Astrocyte (in vitro differentiated cells and primary cell): ENCODE data around the gene ERF. TPM values are rescaled to one million over a fixed set of nuclear protein-coding genes. Genes with fewer than 3 reads are reported as not detected.

Experiments used
- DNase-seq: peaks from one replicate; pipeline ENCODE4 v3.0.0-alpha.2; 2010; ENCODE audit warnings: low read depth
- FAIRE-seq: peaks from 2 replicates; lab custom pipeline; 2011; peaks lifted over from hg19 to GRCh38; lab: Jason Lieb, UNC
- H2AFZ ChIP-seq: 2 replicates; pipeline ENCODE4 v1.6.0; 2012; ENCODE audit warnings: low read depth, low read length, inconsistent platforms
- H3K27ac ChIP-seq: 2 replicates; pipeline ENCODE4 v1.5.1; 2011; ENCODE audit warnings: low read depth, low read length, inconsistent platforms
- H3K27me3 ChIP-seq: 2 replicates; pipeline ENCODE4 v1.6.0; 2011; ENCODE audit warnings: low read length, inconsistent platforms; ENCODE audit not compliant: insufficient read depth
- H3K36me3 ChIP-seq: 2 replicates; pipeline ENCODE4 v1.5.1; 2011; ENCODE audit warnings: low read length, inconsistent platforms; ENCODE audit not compliant: insufficient read depth
- H3K4me1 ChIP-seq: 2 replicates; pipeline ENCODE4 v1.5.1; 2011; ENCODE audit warnings: low read length, inconsistent platforms; ENCODE audit not compliant: insufficient read depth
- H3K4me2 ChIP-seq: 2 replicates; pipeline ENCODE4 v1.6.0; 2012; ENCODE audit warnings: low read length, inconsistent platforms
- H3K4me3 ChIP-seq: 2 replicates; pipeline ENCODE4 v1.5.1; 2011; ENCODE audit warnings: low read depth, mild to moderate bottlenecking, low read length, inconsistent platforms; ENCODE audit not compliant: insufficient read depth
- H3K79me2 ChIP-seq: 2 replicates; pipeline ENCODE4 v1.6.0; 2012; ENCODE audit warnings: mild to moderate bottlenecking, low read length, inconsistent platforms; ENCODE audit not compliant: insufficient read depth
- H3K9ac ChIP-seq: 2 replicates; pipeline ENCODE4 v1.6.0; 2012; ENCODE audit warnings: mild to moderate bottlenecking, low read length, inconsistent platforms
- H3K9me3 ChIP-seq: 2 replicates; pipeline ENCODE4 v1.5.1; 2012; ENCODE audit warnings: low read depth, mild to moderate bottlenecking, low read length, inconsistent platforms; ENCODE audit not compliant: insufficient read depth
- H4K20me1 ChIP-seq: 2 replicates; pipeline ENCODE4 v1.6.0; 2012; ENCODE audit warnings: low read length, inconsistent platforms; ENCODE audit not compliant: insufficient read depth
- H3K27ac Mint-ChIP-seq: one replicate; pipeline ENCODE4 v1.8.0; 2021; ENCODE audit warnings: mild to moderate bottlenecking, mixed read lengths; ENCODE audit not compliant: unreplicated experiment
- H3K27me3 Mint-ChIP-seq: one replicate; pipeline ENCODE4 v1.8.0; 2021; ENCODE audit warnings: low read depth, mixed read lengths; ENCODE audit not compliant: unreplicated experiment
- H3K36me3 Mint-ChIP-seq: one replicate; pipeline ENCODE4 v1.8.0; 2021; ENCODE audit warnings: low read depth, mixed read lengths; ENCODE audit not compliant: unreplicated experiment
- H3K4me1 Mint-ChIP-seq: one replicate; pipeline ENCODE4 v1.8.0; 2021; ENCODE audit warnings: low read depth, mixed read lengths; ENCODE audit not compliant: unreplicated experiment
- H3K4me3 Mint-ChIP-seq: one replicate; pipeline ENCODE4 v1.8.0; 2021; ENCODE audit warnings: mild to moderate bottlenecking, moderate library complexity, mixed read lengths; ENCODE audit not compliant: unreplicated experiment
- H3K9me3 Mint-ChIP-seq: one replicate; pipeline ENCODE4 v1.8.0; 2021; ENCODE audit warnings: mild to moderate bottlenecking, mixed read lengths; ENCODE audit not compliant: unreplicated experiment
- EZH2 ChIP-seq: IDR thresholded peaks from 2 replicates; pipeline ENCODE4 v1.6.1; 2012; ENCODE audit warnings: mild to moderate bottlenecking, low read length, inconsistent platforms; ENCODE audit not compliant: insufficient read depth
- total RNA-seq: library from RNA; stranded (reverse); gene quantifications from 2 replicates; pipeline ENCODE4 v1.2.1, GENCODE V29; 2021
- TF ChIP-seq, protein P1 (sequence below): IDR thresholded peaks from 2 replicates; pipeline ENCODE4 v1.5.1; 2011; ENCODE audit warnings: low read depth, mild to moderate bottlenecking, inconsistent platforms, low read length, moderate library complexity; ENCODE audit not compliant: insufficient read depth

ERF gene
- total RNA-seq, 1 donor from 2014 or later, result 108 TPM

- Histone ChIP-seq H4K20me1 (peaks cover 43% of the 10 kb centered on the region), H3K36me3 (peaks cover 14% of the 10 kb centered on the region), H3K9me3 (no peaks in the 10 kb centered on the region), H3K79me2 (peaks cover 26% of the 10 kb centered on the region), H3K9ac (no peak overlapping the region), H3K4me3 (no peak overlapping the region), H3K27me3 (no peaks in the 10 kb centered on the region), H3K4me1 (peaks cover 6% of the 10 kb centered on the region), H2AFZ (no peak overlapping the region), H3K4me2 (no peak overlapping the region), H3K27ac (no peak overlapping the region)
- Mint-ChIP-seq H3K4me1 (peaks cover 6% of the 10 kb centered on the region), H3K27ac (no peak overlapping the region), H3K36me3 (peaks cover 41% of the 10 kb centered on the region), H3K27me3 (no peaks in the 10 kb centered on the region), H3K9me3 (no peaks in the 10 kb centered on the region), H3K4me3 (no peak overlapping the region)
- FAIRE-seq (no peak), DNase-seq (no peak)
- TF ChIP-seq, protein P1, sequence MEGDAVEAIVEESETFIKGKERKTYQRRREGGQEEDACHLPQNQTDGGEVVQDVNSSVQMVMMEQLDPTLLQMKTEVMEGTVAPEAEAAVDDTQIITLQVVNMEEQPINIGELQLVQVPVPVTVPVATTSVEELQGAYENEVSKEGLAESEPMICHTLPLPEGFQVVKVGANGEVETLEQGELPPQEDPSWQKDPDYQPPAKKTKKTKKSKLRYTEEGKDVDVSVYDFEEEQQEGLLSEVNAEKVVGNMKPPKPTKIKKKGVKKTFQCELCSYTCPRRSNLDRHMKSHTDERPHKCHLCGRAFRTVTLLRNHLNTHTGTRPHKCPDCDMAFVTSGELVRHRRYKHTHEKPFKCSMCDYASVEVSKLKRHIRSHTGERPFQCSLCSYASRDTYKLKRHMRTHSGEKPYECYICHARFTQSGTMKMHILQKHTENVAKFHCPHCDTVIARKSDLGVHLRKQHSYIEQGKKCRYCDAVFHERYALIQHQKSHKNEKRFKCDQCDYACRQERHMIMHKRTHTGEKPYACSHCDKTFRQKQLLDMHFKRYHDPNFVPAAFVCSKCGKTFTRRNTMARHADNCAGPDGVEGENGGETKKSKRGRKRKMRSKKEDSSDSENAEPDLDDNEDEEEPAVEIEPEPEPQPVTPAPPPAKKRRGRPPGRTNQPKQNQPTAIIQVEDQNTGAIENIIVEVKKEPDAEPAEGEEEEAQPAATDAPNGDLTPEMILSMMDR, result no peak
- TF ChIP-seq EZH2, result no peak
These were observed 54.7 kb downstream of the ERF start for GRCh38 chr19:42200116-42200715.

- Histone ChIP-seq H4K20me1 (peaks cover 43% of the 10 kb centered on the region), H3K79me2 (peaks cover 22% of the 10 kb centered on the region), H2AFZ (no peak overlapping the region), H3K4me1 (no peaks in the 10 kb centered on the region), H3K9me3 (no peaks in the 10 kb centered on the region), H3K4me2 (no peak overlapping the region), H3K9ac (no peak overlapping the region), H3K4me3 (no peak overlapping the region), H3K27ac (no peak overlapping the region), H3K27me3 (no peaks in the 10 kb centered on the region), H3K36me3 (peaks cover 10% of the 10 kb centered on the region)
- H3K4me3 Mint-ChIP-seq, result no peak overlapping the region
- H3K36me3 Mint-ChIP-seq, result peaks cover 37% of the 10 kb centered on the region
- no peak overlapping the region for H3K27ac Mint-ChIP-seq
- peaks cover 6% of the 10 kb centered on the region for H3K4me1 Mint-ChIP-seq
- H3K27me3 Mint-ChIP-seq, result no peaks in the 10 kb centered on the region
- FAIRE-seq, result no peak
- no peak for DNase-seq
- TF ChIP-seq, protein P1, result no peak
- TF ChIP-seq EZH2, result no peak
- H3K9me3 Mint-ChIP-seq, result no peaks in the 10 kb centered on the region
These were observed 55.4 kb downstream of the ERF start for GRCh38 chr19:42199440-42200115.
